Measurements from ENCODE around the gene LTBP1.

- TF ChIP-seq PRDM15 (CRISPR knock-in tag; IDR thresholded peaks at IDR 0.05): no peak
- no peak for TF ChIP-seq ZNF563 (CRISPR knock-in tag; IDR thresholded peaks at IDR 0.05)
- no peak for TF ChIP-seq PAWR (CRISPR knock-in tag; IDR thresholded peaks at IDR 0.05; ENCODE audit: borderline replicate concordance)
Observed at GRCh38 chr2:33222309-33222708, 275.6 kb downstream of the LTBP1 start.

Data from HepG2 (cell line).